Rectal smooth muscle tissue (tissue), 1 donor: ENCODE results near the gene BBX.

Experiments
- H3K27ac ChIP-seq: one replicate; pipeline ENCODE4 v1.7.0; 2013; ENCODE audit warnings: low read depth, low read length, inconsistent platforms
- H3K27me3 ChIP-seq: one replicate; pipeline ENCODE4 v1.7.0; 2013; ENCODE audit warnings: low read length; ENCODE audit not compliant: control insufficient read depth, insufficient read depth
- H3K36me3 ChIP-seq: one replicate; pipeline ENCODE4 v1.7.0; 2013; ENCODE audit warnings: low read length; ENCODE audit not compliant: control insufficient read depth, insufficient read depth
- H3K4me1 ChIP-seq: one replicate; pipeline ENCODE4 v1.7.0; 2013; ENCODE audit warnings: low read length; ENCODE audit not compliant: control insufficient read depth, insufficient read depth
- H3K4me3 ChIP-seq: one replicate; pipeline ENCODE4 v1.7.0; 2013; ENCODE audit warnings: low read length
- H3K9ac ChIP-seq: one replicate; pipeline ENCODE4 v1.7.0; 2013; ENCODE audit warnings: low read length

Gene BBX

GRCh38 chr3:107810171-107811071, 287.7 kb downstream of the BBX start:
- no peak overlapping the region for H3K9ac ChIP-seq
- H3K27me3 ChIP-seq, result no peaks in the 10 kb centered on the region
- H3K27ac ChIP-seq, result no peak overlapping the region
- no peaks in the 10 kb centered on the region for H3K4me1 ChIP-seq
- no peak overlapping the region for H3K4me3 ChIP-seq
- H3K36me3 ChIP-seq, result peaks cover 2% of the 10 kb centered on the region

- H3K4me3 ChIP-seq, result no peak overlapping the region
- no peak overlapping the region for H3K27ac ChIP-seq
- H3K36me3 ChIP-seq, result peaks cover 2% of the 10 kb centered on the region
- H3K4me1 ChIP-seq, result peaks cover 4% of the 10 kb centered on the region
- no peak overlapping the region for H3K9ac ChIP-seq
- no peaks in the 10 kb centered on the region for H3K27me3 ChIP-seq
Measured at GRCh38 chr3:107813026-107813425, 290.3 kb downstream of the BBX start.

- H3K27me3 ChIP-seq, result no peaks in the 10 kb centered on the region
- H3K4me1 ChIP-seq, result peaks cover 4% of the 10 kb centered on the region
- H3K4me3 ChIP-seq, result no peak overlapping the region
- H3K36me3 ChIP-seq, result no peaks in the 10 kb centered on the region
- no peak overlapping the region for H3K9ac ChIP-seq
- H3K27ac ChIP-seq, result no peak overlapping the region
Measured at GRCh38 chr3:107816107-107816506, 293.3 kb downstream of the BBX start.

- Histone ChIP-seq H3K4me3 (no peak overlapping the region), H3K27me3 (no peaks in the 10 kb centered on the region), H3K9ac (no peak overlapping the region), H3K36me3 (no peaks in the 10 kb centered on the region), H3K4me1 (peaks cover 4% of the 10 kb centered on the region), H3K27ac (no peak overlapping the region)
Measured at GRCh38 chr3:107817076-107817475, 294.3 kb downstream of the BBX start.

GRCh38 chr3:107818025-107818424, 295.3 kb downstream of the BBX start:
- H3K27me3 ChIP-seq, result no peaks in the 10 kb centered on the region
- no peak overlapping the region for H3K9ac ChIP-seq
- peaks cover 4% of the 10 kb centered on the region for H3K4me1 ChIP-seq
- H3K27ac ChIP-seq, result no peak overlapping the region
- no peak overlapping the region for H3K4me3 ChIP-seq
- H3K36me3 ChIP-seq, result no peaks in the 10 kb centered on the region

GRCh38 chr3:107819656-107820055, 296.9 kb downstream of the BBX start:
- Histone ChIP-seq H3K36me3 (no peaks in the 10 kb centered on the region), H3K27me3 (no peaks in the 10 kb centered on the region)

GRCh38 chr3:107822308-107822707, 299.5 kb downstream of the BBX start:
- Histone ChIP-seq H3K27ac (no peak overlapping the region), H3K36me3 (no peaks in the 10 kb centered on the region), H3K4me3 (no peak overlapping the region), H3K9ac (no peak overlapping the region), H3K27me3 (no peaks in the 10 kb centered on the region), H3K4me1 (no peaks in the 10 kb centered on the region)

More at GRCh38 chr3:107819656-107820055, 296.9 kb downstream of the BBX start:
- H3K4me1 ChIP-seq, result peaks cover 4% of the 10 kb centered on the region
- H3K27ac ChIP-seq, result no peak overlapping the region
- H3K9ac ChIP-seq, result no peak overlapping the region
- no peak overlapping the region for H3K4me3 ChIP-seq

- H3K27ac ChIP-seq, result no peak overlapping the region
- no peaks in the 10 kb centered on the region for H3K36me3 ChIP-seq
- no peak overlapping the region for H3K9ac ChIP-seq
- H3K4me1 ChIP-seq, result no peaks in the 10 kb centered on the region
- H3K27me3 ChIP-seq, result no peaks in the 10 kb centered on the region
- H3K4me3 ChIP-seq, result no peak overlapping the region
Measured at GRCh38 chr3:107824822-107825371, 302.1 kb downstream of the BBX start.

GRCh38 chr3:107825556-107825955, 302.8 kb downstream of the BBX start:
- Histone ChIP-seq H3K9ac (no peak overlapping the region), H3K4me1 (no peaks in the 10 kb centered on the region), H3K27me3 (no peaks in the 10 kb centered on the region), H3K27ac (no peak overlapping the region), H3K36me3 (no peaks in the 10 kb centered on the region), H3K4me3 (no peak overlapping the region)

- Histone ChIP-seq H3K27ac (no peak overlapping the region), H3K36me3 (no peaks in the 10 kb centered on the region), H3K4me1 (no peaks in the 10 kb centered on the region), H3K9ac (no peak overlapping the region), H3K4me3 (no peak overlapping the region), H3K27me3 (no peaks in the 10 kb centered on the region)
Measured at GRCh38 chr3:107826727-107827126, 304.0 kb downstream of the BBX start.

- no peaks in the 10 kb centered on the region for H3K4me1 ChIP-seq
- H3K36me3 ChIP-seq, result no peaks in the 10 kb centered on the region
- H3K4me3 ChIP-seq, result no peak overlapping the region
- no peaks in the 10 kb centered on the region for H3K27me3 ChIP-seq
- no peak overlapping the region for H3K9ac ChIP-seq
- H3K27ac ChIP-seq, result no peak overlapping the region
Measured at GRCh38 chr3:107829185-107829584, 306.4 kb downstream of the BBX start.

GRCh38 chr3:107831590-107831989, 308.8 kb downstream of the BBX start:
- Histone ChIP-seq H3K4me1 (no peaks in the 10 kb centered on the region), H3K36me3 (no peaks in the 10 kb centered on the region), H3K27me3 (no peaks in the 10 kb centered on the region), H3K9ac (no peak overlapping the region), H3K4me3 (no peak overlapping the region), H3K27ac (no peak overlapping the region)

- Histone ChIP-seq H3K36me3 (no peaks in the 10 kb centered on the region), H3K4me1 (no peaks in the 10 kb centered on the region), H3K4me3 (no peak overlapping the region), H3K27ac (no peak overlapping the region), H3K9ac (no peak overlapping the region), H3K27me3 (no peaks in the 10 kb centered on the region)
Measured at GRCh38 chr3:107833043-107833442, 310.3 kb downstream of the BBX start.
